Activated naive CD4-positive, alpha-beta T cell treated with anti-CD3 and anti-CD28 coated beads, Interleukin-2, amount 50 U/mL, for 16 hours (primary cell): ENCODE data around the gene ERO1B.

Source experiments
- DNase-seq: peaks from one replicate; pipeline ENCODE4 v3.0.0-alpha.2; 2020

The ERO1B gene

GRCh38 chr1:236292425-236292824 lies 10.7 kb upstream of the ERO1B start:
- DNase-seq: no peak

- DNase-seq: no peak
Measured at GRCh38 chr1:236289492-236290131, 7.9 kb upstream of the ERO1B start.

GRCh38 chr1:236288620-236288976 lies 6.8 kb upstream of the ERO1B start:
- no peak for DNase-seq

- DNase-seq: no peak
Measured at GRCh38 chr1:236287757-236288619, 6.2 kb upstream of the ERO1B start.

- DNase-seq: no peak
Measured at GRCh38 chr1:236287356-236287755, 5.6 kb upstream of the ERO1B start.

- peak; percentile 32 for DNase-seq
Measured at GRCh38 chr1:236284291-236284721, 2.5 kb upstream of the ERO1B start.

- no peak for DNase-seq
Measured at GRCh38 chr1:236282719-236283118, 961 bp upstream of the ERO1B start.

- DNase-seq: peak; percentile 63
Measured at GRCh38 chr1:236282425-236282716, 613 bp upstream of the ERO1B start.

- DNase-seq: peak; percentile 26
Measured at GRCh38 chr1:236281198-236281653, 532 bp downstream of the ERO1B start.

- DNase-seq: peak; percentile 33
Measured at GRCh38 chr1:236280438-236281197, 1.1 kb downstream of the ERO1B start.

GRCh38 chr1:236275586-236275985 lies 6.2 kb downstream of the ERO1B start:
- no peak for DNase-seq

- DNase-seq: no peak
Measured at GRCh38 chr1:236275061-236275460, 6.7 kb downstream of the ERO1B start.

- no peak for DNase-seq
Measured at GRCh38 chr1:236273358-236273757, 8.4 kb downstream of the ERO1B start.

- DNase-seq: no peak
Measured at GRCh38 chr1:236269439-236269838, 12.3 kb downstream of the ERO1B start.

GRCh38 chr1:236261898-236262297 lies 19.9 kb downstream of the ERO1B start:
- no peak for DNase-seq

GRCh38 chr1:236261033-236261432 lies 20.7 kb downstream of the ERO1B start:
- no peak for DNase-seq

GRCh38 chr1:236259043-236259442 lies 22.7 kb downstream of the ERO1B start:
- no peak for DNase-seq

GRCh38 chr1:236258114-236258622 lies 23.6 kb downstream of the ERO1B start:
- no peak for DNase-seq

- DNase-seq: no peak
Measured at GRCh38 chr1:236257216-236257615, 24.5 kb downstream of the ERO1B start.

- no peak for DNase-seq
Measured at GRCh38 chr1:236253918-236254637, 27.7 kb downstream of the ERO1B start.

GRCh38 chr1:236253119-236253518 lies 28.6 kb downstream of the ERO1B start:
- DNase-seq: no peak

- no peak for DNase-seq
Measured at GRCh38 chr1:236251587-236251986, 30.2 kb downstream of the ERO1B start.

GRCh38 chr1:236247286-236247685 lies 34.5 kb downstream of the ERO1B start:
- DNase-seq: no peak
